OCI-LY7 (cell line): Measurements from ENCODE around the gene SINHCAF. TPM values are rescaled to one million over a fixed set of nuclear protein-coding genes. Genes with fewer than 3 reads are reported as not detected.

Experiments
- BruUV-seq: library from RNA; stranded (reverse); fragments of 400-500 nt; replicated peaks from 2 replicates; lab custom pipeline; 2021; lab: Mats Ljungman, UMichigan
- CTCF ChIA-PET: fragments of 300-600 bp; sonication (Branson Sonifier 250); formaldehyde crosslinking; loops from one replicate; lab custom pipeline; 2022; ENCODE audit warnings: antibody characterized with exemption; ENCODE audit not compliant: unreplicated experiment; lab: Charles Lee
- POLR2A ChIA-PET: fragments of 300-600 bp; sonication (Branson Sonifier 250); formaldehyde crosslinking; loops from one replicate; lab custom pipeline; 2022; ENCODE audit warnings: antibody characterized with exemption; lab: Charles Lee
- DNase-seq: peaks from one replicate; pipeline ENCODE4 v3.0.0-alpha.2; 2015; ENCODE audit warnings: low spot score
- H2AFZ ChIP-seq: fragments of 200-600 bp; sonication (generic), shearing (Covaris generic); 2 replicates; pipeline ENCODE4 v1.6.1; 2014; ENCODE audit warnings: mild to moderate bottlenecking, antibody characterized with exemption, low read length, moderate library complexity
- H3K27ac ChIP-seq: fragments of 200-600 bp; sonication (generic); 2 replicates; pipeline ENCODE4 v1.5.1; 2014; ENCODE audit warnings: mixed run types, low read depth, mild to moderate bottlenecking, moderate library complexity, low read length, inconsistent platforms; ENCODE audit not compliant: poor library complexity, severe bottlenecking
- H3K36me3 ChIP-seq: fragments of 200-600 bp; sonication (generic); 2 replicates; pipeline ENCODE4 v1.6.1; 2014; ENCODE audit warnings: mild to moderate bottlenecking, antibody characterized with exemption, low read length, moderate library complexity, mixed read lengths; ENCODE audit not compliant: insufficient read depth
- H3K4me1 ChIP-seq: fragments of 200-600 bp; sonication (generic); 2 replicates; pipeline ENCODE4 v1.5.1; 2014; ENCODE audit warnings: mild to moderate bottlenecking, low read length; ENCODE audit not compliant: insufficient read depth, poor library complexity, severe bottlenecking
- H3K4me2 ChIP-seq: fragments of 200-600 bp; sonication (generic); 2 replicates; pipeline ENCODE4 v1.6.1; 2014; ENCODE audit warnings: mild to moderate bottlenecking, low read length
- H3K4me3 ChIP-seq: fragments of 200-600 bp; sonication (generic); 2 replicates; pipeline ENCODE4 v1.5.1; 2014; ENCODE audit warnings: mild to moderate bottlenecking, low read depth, low read length; ENCODE audit not compliant: poor library complexity, severe bottlenecking
- H3K79me2 ChIP-seq: fragments of 200-600 bp; sonication (generic); 2 replicates; pipeline ENCODE4 v1.6.1; 2016; ENCODE audit warnings: low read depth, mild to moderate bottlenecking, low read length, moderate library complexity, mixed read lengths; ENCODE audit not compliant: insufficient read depth
- H3K9me2 ChIP-seq: fragments of 200-600 bp; sonication (generic); 2 replicates; pipeline ENCODE4 v1.6.1; 2016; ENCODE audit warnings: mild to moderate bottlenecking, low read length, mixed read lengths; ENCODE audit not compliant: insufficient read depth
- H3K9me3 ChIP-seq: fragments of 200-600 bp; sonication (generic); 2 replicates; pipeline ENCODE4 v1.6.1; 2014; ENCODE audit warnings: mild to moderate bottlenecking, mixed run types, low read length, mixed read lengths
- H4K20me1 ChIP-seq: fragments of 200-600 bp; sonication (generic); 2 replicates; pipeline ENCODE4 v1.6.1; 2014; ENCODE audit warnings: mild to moderate bottlenecking, antibody characterized with exemption, low read length, moderate library complexity, mixed read lengths; ENCODE audit not compliant: insufficient read depth
- CTCF ChIP-seq: fragments of 200-600 bp; sonication (generic); conservative IDR thresholded peaks from 2 replicates; pipeline ENCODE4 v1.5.1; 2014; ENCODE audit warnings: mild to moderate bottlenecking, antibody characterized with exemption, low read length, moderate library complexity, mixed read lengths
- EZH2phosphoT487 ChIP-seq: fragments of 200-600 bp; sonication (generic); IDR thresholded peaks from 2 replicates; pipeline ENCODE4 v1.6.1; 2018; ENCODE audit warnings: low read depth, borderline replicate concordance, mild to moderate bottlenecking, mixed run types, antibody characterized with exemption, low read length, moderate library complexity, mixed read lengths
- intact Hi-C: fragments of 100-400 bp; cut with micrococcal nuclease; formaldehyde crosslinking; loops from one replicate; pipeline ENCODE4 v1.10.0; 2022; ENCODE audit not compliant: unreplicated experiment
- total RNA-seq, 2 experiments: library from RNA; depleted of rRNA in 1 of 2; stranded (reverse); fragments of >200 nt in 1 of 2; shearing (Covaris generic) in 1 of 2; gene quantifications; 2 replicates each; pipeline ENCODE4 v1.2.3, GENCODE V29; 2014 to 2022

SINHCAF gene
- total RNA-seq, 2 experiments from 2014 or later, result 51.0 to 86.2 TPM

- no peaks in the 10 kb centered on the region for H3K9me3 ChIP-seq
- H3K27ac ChIP-seq, result peak overlapping the region; percentile 25
- ChIA-PET CTCF (interaction anchor here (0.5 to 1.7 kb wide), 3 partner anchors 18 to 92 kb away, joined by 4 to 9 read pairs (median 4); no protein-coding TSS in a partner anchor), POLR2A (interaction anchor here (1.0 to 1.4 kb wide), 7 partner anchors 13 to 274 kb away, joined by 3 to 6 read pairs (median 4); no protein-coding TSS in a partner anchor)
- no peaks in the 10 kb centered on the region for H3K36me3 ChIP-seq
- BruUV-seq, result no TSS peak
- no peak overlapping the region for H3K4me3 ChIP-seq
- intact Hi-C loops, result loop anchor here (1.0 to 2.0 kb wide), 3 partner anchors 37 to 109 kb away; partner anchors contain the start of gene SINHCAF
- no peak for TF ChIP-seq EZH2phosphoT487
- TF ChIP-seq CTCF, result no peak
- no peaks in the 10 kb centered on the region for H4K20me1 ChIP-seq
- H3K79me2 ChIP-seq, result no peaks in the 10 kb centered on the region
- no peaks in the 10 kb centered on the region for H3K9me2 ChIP-seq
- peak overlapping the region; percentile 93 for H2AFZ ChIP-seq
- peak; percentile 27 for DNase-seq
- H3K4me2 ChIP-seq, result peak overlapping the region; percentile 48
- H3K4me1 ChIP-seq, result peaks cover 22% of the 10 kb centered on the region
These were observed 37.5 kb upstream of the SINHCAF start for GRCh38 chr12:31363416-31363809.

- Histone ChIP-seq H3K27ac (peak overlapping the region; percentile 25), H3K36me3 (no peaks in the 10 kb centered on the region), H4K20me1 (no peaks in the 10 kb centered on the region), H3K4me1 (peaks cover 22% of the 10 kb centered on the region), H3K9me3 (no peaks in the 10 kb centered on the region), H3K79me2 (no peaks in the 10 kb centered on the region), H3K4me2 (peak overlapping the region; percentile 48), H2AFZ (peak overlapping the region; percentile 93), H3K4me3 (peak overlapping the region; percentile 13), H3K9me2 (no peaks in the 10 kb centered on the region)
- ChIA-PET CTCF (interaction anchor here (0.5 to 1.7 kb wide), 3 partner anchors 18 to 91 kb away, joined by 4 to 9 read pairs (median 4); no protein-coding TSS in a partner anchor), POLR2A (interaction anchor here (0.6 to 1.4 kb wide), 11 partner anchors 13 to 960 kb away, joined by 3 to 6 read pairs (median 4); no protein-coding TSS in a partner anchor)
- TF ChIP-seq CTCF, result peak; percentile 54; the same call in 1 of the 2 replicates
- TF ChIP-seq EZH2phosphoT487, result no peak
- DNase-seq, result peak; percentile 79
- BruUV-seq, result no TSS peak
- intact Hi-C loops, result loop anchor here (1.0 to 2.0 kb wide), 3 partner anchors 36 to 108 kb away; partner anchors contain the start of gene SINHCAF
These were observed 36.9 kb upstream of the SINHCAF start for GRCh38 chr12:31362759-31363415.
